GM19351 (cell line): ENCODE measurements around the gene RRAS2.
A peak's percentile ranks its signal among the peaks of the same experiment; 100 is the strongest.
"Not testable (repeated sequence)": the region's sequence is repeated elsewhere in the genome, so short reads cannot be mapped to it uniquely, and the experiment has no call there.

Experiments
- ATAC-seq: cut with Tn5 transposase; IDR thresholded peaks from one replicate; pipeline ENCODE4 v1.9.1; 2021; ENCODE audit warnings: mild to moderate bottlenecking, moderate library complexity; ENCODE audit not compliant: unreplicated experiment

RRAS2 gene

DNA sequence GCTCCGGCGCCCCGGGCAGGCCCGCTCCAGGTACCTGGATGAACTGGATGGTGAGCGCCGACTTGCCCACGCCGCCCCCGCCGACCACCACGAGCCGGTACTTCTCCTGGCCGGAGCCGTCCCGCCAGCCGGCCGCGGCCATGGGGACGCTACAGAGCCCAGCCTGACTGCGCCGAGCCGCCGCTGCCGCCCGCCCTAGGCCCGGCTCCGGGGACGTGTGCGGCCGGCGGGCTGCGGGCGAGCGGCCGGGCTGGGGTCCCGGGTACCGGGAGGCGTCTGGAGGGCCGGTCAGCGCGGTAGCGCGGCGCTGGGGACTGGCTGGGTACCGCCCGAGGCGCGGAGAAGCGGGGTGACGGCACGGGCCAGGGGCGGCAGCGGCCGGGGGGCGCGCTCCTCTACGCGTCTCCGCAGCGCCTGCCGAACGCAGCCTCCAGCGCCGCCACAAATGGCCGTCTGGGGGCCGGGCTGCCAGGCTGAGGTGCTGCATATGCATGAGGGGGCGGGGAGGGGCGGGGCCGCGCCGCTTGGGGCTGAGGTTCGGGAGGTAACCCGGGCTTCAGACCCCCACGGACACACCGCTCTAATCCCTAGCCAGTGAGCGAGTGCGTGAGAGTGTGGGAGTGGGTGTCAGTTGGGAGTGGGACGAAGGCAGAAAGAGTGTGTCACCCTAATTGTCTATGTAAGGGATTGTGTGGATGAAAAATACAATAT, at the start of gene RRAS2:
Gene RRAS2 (minus strand): TSS at position 455 of the 711 bp plus-strand sequence. CDS start 313 bp downstream, at position 142.
- ATAC-seq: peak; percentile 88

- no peak for ATAC-seq
Observed at GRCh38 chr11:14408612-14409011, 49.6 kb upstream of the RRAS2 start.

GRCh38 chr11:14406116-14406515, 47.1 kb upstream of the RRAS2 start:
- not testable (repeated sequence) for ATAC-seq

DNA sequence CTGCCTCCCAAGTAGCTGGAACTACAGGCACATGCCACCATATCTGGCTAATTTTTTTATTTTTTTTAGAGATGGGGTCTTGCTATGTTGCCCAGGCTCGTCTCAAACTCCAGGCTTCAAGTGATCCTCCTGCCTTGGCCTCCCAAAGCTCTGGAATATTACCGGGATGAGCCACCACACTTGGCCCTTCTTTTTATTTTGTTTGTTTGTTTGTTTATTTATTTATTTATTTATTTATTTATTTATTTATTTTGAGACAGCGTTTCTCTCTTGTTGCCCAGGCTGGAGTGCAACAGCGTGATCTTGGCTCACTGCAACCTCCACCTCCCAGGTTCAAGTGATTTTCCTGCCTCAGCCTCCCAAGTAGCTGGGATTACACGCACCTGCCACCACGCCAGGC, 44.5 kb upstream of the RRAS2 start:
- ATAC-seq: not testable (repeated sequence)

DNA sequence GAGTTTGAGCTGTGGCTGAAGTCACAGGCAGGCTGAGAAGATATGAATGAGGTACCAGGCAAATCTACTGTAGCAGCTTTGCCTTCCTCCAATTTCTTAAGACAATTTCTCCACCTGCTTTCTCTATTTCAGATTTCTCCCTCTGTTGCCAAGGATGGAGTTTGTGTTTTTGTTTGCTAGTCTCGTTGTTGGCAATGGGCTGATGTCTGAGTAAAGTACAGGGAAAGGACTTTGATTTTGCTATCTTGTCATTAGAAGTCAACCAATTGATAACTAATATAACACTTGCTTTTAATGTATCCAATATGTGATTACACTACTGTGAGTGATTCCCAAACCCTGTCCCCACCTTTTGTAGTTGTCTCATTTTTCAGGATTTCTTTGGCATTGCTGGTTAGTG, 40.1 kb upstream of the RRAS2 start:
- no peak for ATAC-seq

DNA sequence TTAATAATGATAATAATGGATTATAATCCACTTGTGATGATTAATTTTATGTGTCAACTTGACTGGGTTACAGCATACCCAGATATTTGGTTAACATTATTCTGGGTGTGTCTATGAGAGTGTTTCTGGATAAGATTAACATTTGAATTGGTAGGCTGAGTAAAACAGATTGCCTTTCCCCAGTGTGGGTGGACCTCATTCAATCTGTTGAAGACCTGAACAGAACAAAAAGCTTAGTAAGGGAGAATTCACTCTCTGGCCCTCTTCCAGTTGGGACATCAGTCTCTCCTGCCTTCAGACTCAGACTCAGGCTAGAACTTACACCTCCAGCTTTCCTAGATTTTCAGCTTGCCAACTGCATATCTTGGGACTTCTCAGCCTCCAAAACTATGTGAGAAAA, 37.3 kb upstream of the RRAS2 start:
- ATAC-seq: no peak

GRCh38 chr11:14393889-14394288, 34.9 kb upstream of the RRAS2 start:
- ATAC-seq: no peak

GRCh38 chr11:14393129-14393528, 34.1 kb upstream of the RRAS2 start:
- ATAC-seq: no peak

DNA sequence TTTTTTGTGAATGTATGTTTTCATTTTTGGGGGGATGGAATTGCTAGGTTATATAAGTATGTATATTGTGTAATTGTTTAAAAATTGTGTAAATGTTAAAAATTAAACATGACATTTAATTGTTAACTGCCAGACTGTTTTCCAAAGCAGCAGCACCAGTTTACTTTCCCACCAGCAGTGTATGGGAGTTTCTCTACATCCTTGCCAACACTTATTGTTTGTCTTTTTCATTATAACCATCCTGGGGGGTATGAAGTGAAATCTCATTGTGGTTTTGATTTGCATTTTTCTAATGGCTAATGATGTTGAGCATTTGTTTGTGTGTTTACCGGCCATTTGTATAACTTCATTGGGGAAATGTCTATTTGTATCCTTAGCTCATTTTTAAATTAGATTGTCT, 31.7 kb upstream of the RRAS2 start:
- no peak for ATAC-seq

GRCh38 chr11:14388352-14388751, 29.4 kb upstream of the RRAS2 start:
- ATAC-seq: no peak

DNA sequence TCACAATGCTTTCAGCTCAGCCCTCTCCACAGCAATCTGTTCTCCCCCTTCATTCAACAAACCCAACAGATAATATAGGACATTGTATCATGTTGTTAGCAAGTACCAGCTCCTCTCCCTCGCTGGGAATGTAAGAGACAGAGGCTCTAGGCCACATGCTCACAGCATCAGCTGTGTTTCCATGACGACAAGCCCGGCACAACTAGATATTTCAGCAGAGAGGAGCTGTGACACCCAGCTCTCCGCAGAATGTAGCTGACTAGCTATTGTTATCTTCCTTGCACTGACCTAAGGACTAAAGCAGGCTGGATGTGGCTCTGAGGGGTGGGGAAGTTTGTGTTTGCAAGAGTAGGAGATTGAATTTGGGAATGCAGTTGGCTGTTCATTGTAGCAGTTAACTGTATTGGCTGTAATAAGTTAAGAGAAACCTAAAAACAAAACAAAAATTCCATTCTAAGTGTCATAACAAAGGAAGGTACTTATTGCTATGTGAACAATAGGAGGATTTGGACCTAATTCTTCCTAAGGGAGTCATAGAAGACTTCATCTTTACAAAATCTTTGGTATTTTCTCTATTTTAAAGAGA, 28.0 kb upstream of the RRAS2 start:
- ATAC-seq: no peak

DNA sequence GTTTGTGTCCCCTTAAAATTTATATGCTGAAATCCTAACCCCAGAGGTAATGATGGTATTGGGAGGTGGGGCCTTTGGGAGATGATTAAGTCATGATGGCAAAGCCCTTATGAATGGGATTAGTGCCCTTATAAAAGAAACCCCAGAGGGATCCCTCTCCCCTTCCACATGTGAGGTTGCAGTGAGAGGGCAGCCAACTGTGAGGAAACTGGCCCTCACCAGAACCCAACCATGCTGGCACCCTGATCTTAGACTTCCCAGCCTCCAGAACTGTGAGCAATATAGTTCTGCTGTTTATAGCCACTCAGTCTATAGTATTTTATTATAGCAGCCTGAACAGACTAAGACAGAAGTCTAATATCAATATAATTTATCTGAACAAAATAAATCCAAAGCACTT, 27.1 kb upstream of the RRAS2 start:
- no peak for ATAC-seq

- ATAC-seq: no peak
Observed at GRCh38 chr11:14384338-14384737, 25.4 kb upstream of the RRAS2 start.

DNA sequence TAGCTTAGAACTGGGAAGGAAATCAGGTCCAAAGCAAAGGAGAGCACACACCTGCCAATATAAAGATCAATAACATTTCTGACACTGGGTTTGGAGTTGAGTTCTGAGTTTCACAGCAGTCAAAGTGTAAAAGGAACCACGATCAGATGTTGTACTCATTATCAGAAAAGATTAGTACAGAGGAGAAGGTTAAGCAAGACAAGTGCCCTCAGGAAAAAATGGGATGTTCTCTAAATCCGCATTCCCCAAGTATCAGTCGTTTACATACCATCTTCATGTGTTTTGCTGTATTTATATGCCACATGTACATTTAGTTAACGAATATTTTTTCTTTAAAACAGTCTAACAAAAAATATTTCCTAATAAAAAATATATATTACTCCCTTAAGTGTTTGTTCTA, 23.0 kb upstream of the RRAS2 start:
- ATAC-seq: no peak

DNA sequence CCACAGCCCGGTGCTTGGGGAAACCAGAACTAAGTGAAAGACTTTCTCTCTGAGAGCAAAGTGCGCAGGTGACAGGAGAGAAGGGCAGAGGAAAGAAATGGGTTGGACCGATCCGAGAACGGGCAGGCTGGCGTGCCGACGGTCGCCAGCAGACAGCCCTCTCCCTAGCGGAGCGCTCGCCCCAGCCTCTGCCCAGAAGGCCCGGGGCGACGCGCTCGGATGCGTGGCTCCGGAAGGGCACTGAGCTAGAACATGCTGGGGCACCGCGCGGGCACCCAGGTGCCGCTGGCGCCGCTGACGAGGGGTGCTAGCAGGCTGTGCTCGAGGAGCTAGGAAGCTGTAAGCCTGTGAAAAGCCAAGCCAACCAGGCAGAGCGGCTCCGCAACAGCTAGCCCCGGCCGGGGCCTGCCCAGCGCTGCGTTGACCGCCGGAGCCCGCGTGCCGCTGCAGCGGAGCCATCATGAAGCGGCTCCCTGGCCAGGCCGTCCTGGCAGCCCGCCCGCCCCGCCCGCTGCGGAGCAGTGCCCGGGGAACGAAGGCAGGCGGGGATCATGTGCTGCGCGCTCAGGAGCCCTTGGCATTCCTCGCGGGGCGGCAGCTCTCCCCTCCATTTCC, 22.1 kb upstream of the RRAS2 start:
- peak; percentile 66 for ATAC-seq

GRCh38 chr11:14380125-14380936, 21.3 kb upstream of the RRAS2 start:
- ATAC-seq: no peak

DNA sequence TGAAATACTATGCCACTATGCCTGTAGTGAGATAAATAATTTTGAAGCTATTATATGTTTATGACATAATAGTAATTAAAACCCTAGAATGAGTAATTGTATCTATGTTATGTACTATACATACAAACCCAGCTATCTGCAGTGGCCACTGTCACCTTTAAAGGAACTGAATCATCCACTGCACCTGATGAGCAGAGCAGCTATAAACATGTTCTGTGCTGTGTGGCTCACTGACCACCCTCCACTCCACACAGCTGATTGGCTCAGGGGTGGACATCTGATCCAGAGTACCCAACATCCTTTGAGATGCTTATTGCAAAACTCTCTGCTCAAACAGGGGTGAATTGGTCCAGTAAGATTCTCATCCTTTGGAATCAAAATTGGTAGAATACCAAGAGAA, 19.2 kb upstream of the RRAS2 start:
- no peak for ATAC-seq

DNA sequence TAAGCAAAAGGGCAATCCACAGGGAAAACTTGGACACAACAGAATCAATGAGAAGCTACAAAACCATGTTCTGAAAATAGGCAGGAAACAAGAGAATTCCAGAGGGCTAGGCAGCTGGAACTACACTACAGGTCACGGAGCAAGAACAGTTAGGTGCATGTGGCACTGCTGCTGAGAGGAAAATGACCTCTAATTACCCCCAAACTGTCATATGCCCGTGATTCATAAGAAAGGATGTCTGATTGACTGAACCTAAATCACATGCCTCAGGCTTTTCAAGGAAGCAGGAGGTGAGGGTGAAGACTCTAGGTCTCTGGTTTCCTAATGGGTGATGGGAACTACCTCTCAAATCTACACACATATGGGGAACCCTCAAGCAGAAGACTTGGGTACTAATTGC, 17.9 kb upstream of the RRAS2 start:
- ATAC-seq: no peak

DNA sequence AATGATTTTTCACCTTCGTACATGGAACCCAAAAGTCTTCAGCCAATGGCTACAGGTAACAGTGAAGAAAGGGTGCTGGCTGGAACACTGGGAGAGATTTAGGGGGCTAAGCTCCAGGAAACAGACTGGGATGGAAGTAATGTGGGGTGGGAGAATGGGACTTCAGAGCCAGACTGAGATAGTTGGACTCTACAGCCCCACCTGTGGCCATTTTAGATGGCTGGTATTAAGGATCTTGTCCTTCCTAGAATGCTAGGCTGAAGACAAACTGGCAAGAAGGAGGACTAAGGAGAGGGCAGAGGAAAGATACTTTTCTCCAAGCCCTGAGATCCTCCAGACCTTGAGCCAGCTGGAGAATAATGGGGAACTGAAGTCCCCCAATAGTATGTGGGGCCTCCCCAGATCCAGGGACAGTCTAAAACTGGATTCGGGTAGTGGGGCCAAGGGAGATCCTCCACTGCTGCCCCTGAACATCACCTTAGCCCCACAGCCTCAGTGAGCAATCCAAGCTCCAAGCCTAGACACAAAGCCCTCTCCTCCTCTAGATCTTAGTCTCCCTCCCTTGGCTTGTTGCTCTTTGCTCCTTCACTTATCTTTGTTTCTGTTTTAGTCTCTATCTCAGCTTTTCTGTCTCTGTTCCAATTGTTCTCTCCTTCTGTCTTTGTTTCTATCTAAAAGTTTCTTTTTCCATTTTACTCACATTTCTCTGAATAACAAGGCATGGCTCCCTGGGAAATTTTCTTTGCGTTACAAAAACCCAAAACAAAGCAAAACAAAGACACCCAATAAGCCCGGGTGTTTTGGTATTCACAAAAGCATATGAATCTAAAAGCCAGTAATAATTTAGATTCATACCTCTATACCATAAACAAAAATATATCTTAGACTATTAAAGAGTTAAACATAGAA, 16.2 kb upstream of the RRAS2 start:
- ATAC-seq: no peak

GRCh38 chr11:14373941-14374646, 15.1 kb upstream of the RRAS2 start:
- no peak for ATAC-seq
